CD8-positive, alpha-beta memory T cell (primary cell): ENCODE data around the gene CLDN2. TPM values are rescaled to one million over a fixed set of nuclear protein-coding genes. Genes with fewer than 3 reads are reported as not detected.

Experiments used
- CTCF ChIA-PET: fragments of 350-600 bp; sonication (Branson Sonifier 250); formaldehyde crosslinking; loops from one replicate; lab custom pipeline; 2021; ENCODE audit warnings: antibody characterized with exemption; lab: Charles Lee
- POLR2A ChIA-PET: fragments of 350-600 bp; sonication (Branson Sonifier 250); formaldehyde crosslinking; loops from one replicate; lab custom pipeline; 2021; ENCODE audit warnings: antibody characterized with exemption; lab: Charles Lee
- DNase-seq, 5 donors: peaks; one replicate each; pipeline versions ENCODE4 v3.0.0 to v3.0.0-alpha.2; 2020 to 2022; ENCODE audit warnings: mixed read lengths in 1 of 5
- H3K27ac ChIP-seq: one replicate; pipeline ENCODE4 v1.7.0; 2013; ENCODE audit warnings: low read depth, mild to moderate bottlenecking, low read length, moderate library complexity
- H3K27me3 ChIP-seq: 2 replicates; pipeline ENCODE4 v1.7.0; 2013; ENCODE audit warnings: low read length, mild to moderate bottlenecking; ENCODE audit not compliant: insufficient read depth, poor library complexity, severe bottlenecking
- H3K36me3 ChIP-seq: 2 replicates; pipeline ENCODE4 v1.7.0; 2013; ENCODE audit warnings: mild to moderate bottlenecking, low read length, moderate library complexity; ENCODE audit not compliant: insufficient read depth
- H3K4me1 ChIP-seq: 2 replicates; pipeline ENCODE4 v1.7.0; 2013; ENCODE audit warnings: mild to moderate bottlenecking, low read length, moderate library complexity; ENCODE audit not compliant: insufficient read depth
- H3K4me3 ChIP-seq: 2 replicates; pipeline ENCODE4 v1.7.0; 2013; ENCODE audit warnings: mild to moderate bottlenecking, low read length
- H3K9me3 ChIP-seq: 2 replicates; pipeline ENCODE4 v1.7.0; 2013; ENCODE audit warnings: mild to moderate bottlenecking, low read length
- H3K27ac Mint-ChIP-seq, 8 donors: one replicate each; pipeline ENCODE4 v1.8.0; 2020 to 2021; ENCODE audit warnings: mixed read lengths in 8 of 8, mild to moderate bottlenecking in 6 of 8, inconsistent platforms in 3 of 8, moderate library complexity in 3 of 8
- H3K27me3 Mint-ChIP-seq, 2 donors: one replicate each; pipeline ENCODE4 v1.8.0; 2020 to 2021; ENCODE audit warnings: mixed read lengths in 2 of 2, mild to moderate bottlenecking in 1 of 2, moderate library complexity in 1 of 2
- H3K36me3 Mint-ChIP-seq, 3 donors: one replicate each; pipeline ENCODE4 v1.8.0; 2020 to 2021; ENCODE audit warnings: mixed read lengths in 3 of 3, inconsistent platforms in 1 of 3, mild to moderate bottlenecking in 1 of 3
- H3K4me1 Mint-ChIP-seq, 3 donors: one replicate each; pipeline ENCODE4 v1.8.0; 2020 to 2021; ENCODE audit warnings: mixed read lengths in 3 of 3, inconsistent platforms in 1 of 3, mild to moderate bottlenecking in 1 of 3
- H3K4me3 Mint-ChIP-seq, 7 donors: one replicate each; pipeline ENCODE4 v1.8.0; 2020 to 2021; ENCODE audit warnings: mixed read lengths in 7 of 7, mild to moderate bottlenecking in 6 of 7, moderate library complexity in 4 of 7, inconsistent platforms in 2 of 7
- H3K9me3 Mint-ChIP-seq, 5 donors: one replicate each; pipeline ENCODE4 v1.8.0; 2020 to 2022; ENCODE audit warnings: mixed read lengths in 5 of 5, mild to moderate bottlenecking in 3 of 5, moderate library complexity in 2 of 5, inconsistent platforms in 1 of 5
- polyA plus RNA-seq: library from polyadenylated mRNA; unstranded; fragments of 300-500 nt; fragmentation: Illumina TruSeq; gene quantifications from one replicate; pipeline ENCODE4 v1.2.3, GENCODE V29; 2021
- total RNA-seq, 2 experiments: library from RNA; stranded (reverse); gene quantifications; one replicate each; pipeline ENCODE4 v1.2.3, GENCODE V29; 2021

Gene CLDN2
- total and polyA plus RNA-seq, 3 experiments from 2014 or later, result not detected

DNA sequence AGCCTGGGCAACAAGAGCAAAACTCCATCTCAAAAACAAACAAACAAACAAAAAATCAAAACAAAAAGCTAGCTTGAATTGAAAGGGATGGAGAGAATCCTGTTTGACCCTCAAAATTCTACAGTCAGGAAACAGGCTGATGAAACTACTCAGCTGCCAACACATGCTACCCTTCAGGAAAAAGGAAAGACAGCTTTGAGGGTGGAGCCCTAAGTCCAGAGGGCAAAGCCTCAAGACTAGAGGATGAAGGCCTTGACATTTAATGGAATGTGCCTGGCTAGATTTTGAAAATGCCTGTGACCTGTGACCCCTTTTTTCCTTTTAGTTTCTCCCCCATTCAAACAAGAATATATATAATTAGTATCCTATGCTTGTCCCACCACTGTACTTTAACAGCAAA is 52.7 kb downstream of the CLDN2 start:
- ChIA-PET POLR2A (no interaction called here), CTCF (no interaction called here)
- peaks cover 0 to 2% (median 0%) of the 10 kb centered on the region in 5 donors for H3K9me3 Mint-ChIP-seq
- H3K4me1 Mint-ChIP-seq, result no peaks in the 10 kb centered on the region
- H3K27me3 ChIP-seq, result no peaks in the 10 kb centered on the region
- H3K27ac ChIP-seq, result no peak overlapping the region
- H3K4me3 ChIP-seq, result no peak overlapping the region
- no peak overlapping the region for H3K4me3 Mint-ChIP-seq
- H3K36me3 Mint-ChIP-seq, result peaks cover 6 to 21% (median 8%) of the 10 kb centered on the region in 3 donors
- peaks cover 0 to 3% of the 10 kb centered on the region in 2 donors for H3K27me3 Mint-ChIP-seq
- no peaks in the 10 kb centered on the region for H3K4me1 ChIP-seq
- peak overlapping the region in 1 of 8 donors; percentile 4 for H3K27ac Mint-ChIP-seq
- H3K36me3 ChIP-seq, result no peaks in the 10 kb centered on the region
- no peaks in the 10 kb centered on the region for H3K9me3 ChIP-seq
- no peak for DNase-seq

- H3K4me1 ChIP-seq, result no peaks in the 10 kb centered on the region
- DNase-seq, result no peak
- H3K9me3 Mint-ChIP-seq, result peaks cover 0 to 2% (median 0%) of the 10 kb centered on the region in 5 donors
- no peak overlapping the region for H3K27ac ChIP-seq
- H3K27me3 ChIP-seq, result no peaks in the 10 kb centered on the region
- ChIA-PET CTCF (no interaction called here), POLR2A (no interaction called here)
- no peak overlapping the region for H3K4me3 Mint-ChIP-seq
- H3K36me3 ChIP-seq, result no peaks in the 10 kb centered on the region
- no peaks in the 10 kb centered on the region for H3K4me1 Mint-ChIP-seq
- H3K4me3 ChIP-seq, result no peak overlapping the region
- peak overlapping the region in 1 of 8 donors; percentile 4 for H3K27ac Mint-ChIP-seq
- H3K36me3 Mint-ChIP-seq, result peaks cover 6 to 18% (median 6%) of the 10 kb centered on the region in 3 donors
- no peaks in the 10 kb centered on the region for H3K9me3 ChIP-seq
- peaks cover 0 to 3% of the 10 kb centered on the region in 2 donors for H3K27me3 Mint-ChIP-seq
Measured at GRCh38 chrX:106973433-106974149, 53.4 kb downstream of the CLDN2 start.

- no peaks in the 10 kb centered on the region for H3K4me1 Mint-ChIP-seq
- Histone ChIP-seq H3K4me3 (no peak overlapping the region), H3K27ac (no peak overlapping the region), H3K36me3 (no peaks in the 10 kb centered on the region), H3K4me1 (no peaks in the 10 kb centered on the region), H3K27me3 (no peaks in the 10 kb centered on the region), H3K9me3 (no peaks in the 10 kb centered on the region)
- H3K27me3 Mint-ChIP-seq, result peaks cover 0 to 1% of the 10 kb centered on the region in 2 donors
- no peak overlapping the region for H3K27ac Mint-ChIP-seq
- POLR2A ChIA-PET, result no interaction called here
- no peaks in the 10 kb centered on the region for H3K9me3 Mint-ChIP-seq
- CTCF ChIA-PET, result no interaction called here
- H3K36me3 Mint-ChIP-seq, result peaks cover 3 to 19% (median 4%) of the 10 kb centered on the region in 3 donors
- no peak overlapping the region for H3K4me3 Mint-ChIP-seq
- no peak for DNase-seq
Measured at GRCh38 chrX:106976416-106976815, 56.2 kb downstream of the CLDN2 start.

Other genes starting within 250 kb of the CLDN2 start
- gene RNF128, start 193.7 kb upstream of the CLDN2 start, total RNA-seq, result not detected
- gene RNF128, start 193.7 kb upstream of the CLDN2 start, polyA plus RNA-seq, result not detected
- 1 to 10 TPM; 1.1 to 1.5 TPM for gene TBC1D8B, start 117.7 kb upstream of the CLDN2 start, total RNA-seq
- gene TBC1D8B, start 117.7 kb upstream of the CLDN2 start, polyA plus RNA-seq, result 0.48 TPM
- gene RIPPLY1, start 17.1 kb upstream of the CLDN2 start, total RNA-seq, result not detected
- gene RIPPLY1, start 17.1 kb upstream of the CLDN2 start, polyA plus RNA-seq, result not detected
- gene MORC4, start 79.8 kb downstream of the CLDN2 start, total RNA-seq, result 10 to 100 TPM in 1 of 2 experiments, 1 to 10 TPM in 1; 10.0 to 11.3 TPM
- gene MORC4, start 79.8 kb downstream of the CLDN2 start, polyA plus RNA-seq, result 4.7 TPM
- 10 to 100 TPM; 10.5 to 11.9 TPM for gene RBM41, start 198.4 kb downstream of the CLDN2 start, total RNA-seq
- 18.6 TPM for gene RBM41, start 198.4 kb downstream of the CLDN2 start, polyA plus RNA-seq